Measurements from ENCODE around the gene NTN1. TPM values are rescaled to one million over a fixed set of nuclear protein-coding genes. Genes with fewer than 3 reads are reported as not detected.

NTN1 gene
- total and polyA plus RNA-seq, 2 experiments from 2014 or later: 0.42 to 2.1 TPM

DNA sequence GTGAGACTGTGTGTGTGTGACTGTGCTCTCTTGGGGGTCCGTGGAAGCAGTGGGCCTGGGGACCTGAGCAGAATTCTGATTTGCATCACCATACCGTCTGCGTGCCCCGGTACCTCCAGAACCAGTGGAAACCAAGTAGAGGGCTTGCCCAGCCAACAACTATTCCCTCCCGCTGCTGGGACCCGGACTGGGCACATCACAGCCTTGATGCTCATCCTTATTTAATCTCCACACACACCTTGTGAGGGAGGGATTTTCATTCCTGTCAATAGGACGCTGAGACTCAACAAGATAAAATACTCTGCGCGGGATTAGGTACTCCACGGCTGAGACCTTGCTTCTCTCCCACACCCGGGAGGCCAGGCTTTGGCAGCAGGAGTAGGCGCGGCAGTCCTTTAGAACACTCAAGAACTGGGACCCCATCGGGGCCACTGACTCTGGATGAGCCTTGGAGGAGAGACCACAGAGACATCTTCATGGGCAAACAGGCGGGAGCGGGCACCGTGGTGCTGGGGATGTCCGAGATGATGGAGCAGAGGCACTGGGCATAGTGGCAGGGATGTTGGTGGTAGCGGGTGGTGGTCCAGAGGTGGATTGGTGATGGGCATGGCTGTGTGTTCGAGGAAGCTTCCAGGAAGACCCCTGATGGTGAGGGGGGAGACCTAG is 208.0 kb downstream of the NTN1 start:
- Histone ChIP-seq H3K27me3 (no peaks in the 10 kb centered on the region), H4K20me1 (ENCODE audit: insufficient read depth, poor library complexity, severe bottlenecking) (no peaks in the 10 kb centered on the region), H3K9me2 (replicated peaks; ENCODE audit: insufficient read depth) (no peaks in the 10 kb centered on the region), H3K4me3 (no peak overlapping the region), H2AFZ (no peak overlapping the region), H3K4me2 (no peak overlapping the region), H3K79me2 (no peaks in the 10 kb centered on the region), H3K36me3 (replicated peaks; ENCODE audit: insufficient read depth, low read depth) (no peaks in the 10 kb centered on the region), H3K27ac (no peak overlapping the region), H3K4me1 (ENCODE audit: insufficient read depth) (peaks cover 3% of the 10 kb centered on the region), H3K9me3 (ENCODE audit: low read depth) (no peaks in the 10 kb centered on the region)
- no peak for DNase-seq (ENCODE audit: low spot score)
- TF ChIP-seq EZH2phosphoT487 (IDR thresholded peaks at IDR 0.05; ENCODE audit: low read depth, severe bottlenecking, unreplicated experiment): no peak
- TF ChIP-seq, protein P1, sequence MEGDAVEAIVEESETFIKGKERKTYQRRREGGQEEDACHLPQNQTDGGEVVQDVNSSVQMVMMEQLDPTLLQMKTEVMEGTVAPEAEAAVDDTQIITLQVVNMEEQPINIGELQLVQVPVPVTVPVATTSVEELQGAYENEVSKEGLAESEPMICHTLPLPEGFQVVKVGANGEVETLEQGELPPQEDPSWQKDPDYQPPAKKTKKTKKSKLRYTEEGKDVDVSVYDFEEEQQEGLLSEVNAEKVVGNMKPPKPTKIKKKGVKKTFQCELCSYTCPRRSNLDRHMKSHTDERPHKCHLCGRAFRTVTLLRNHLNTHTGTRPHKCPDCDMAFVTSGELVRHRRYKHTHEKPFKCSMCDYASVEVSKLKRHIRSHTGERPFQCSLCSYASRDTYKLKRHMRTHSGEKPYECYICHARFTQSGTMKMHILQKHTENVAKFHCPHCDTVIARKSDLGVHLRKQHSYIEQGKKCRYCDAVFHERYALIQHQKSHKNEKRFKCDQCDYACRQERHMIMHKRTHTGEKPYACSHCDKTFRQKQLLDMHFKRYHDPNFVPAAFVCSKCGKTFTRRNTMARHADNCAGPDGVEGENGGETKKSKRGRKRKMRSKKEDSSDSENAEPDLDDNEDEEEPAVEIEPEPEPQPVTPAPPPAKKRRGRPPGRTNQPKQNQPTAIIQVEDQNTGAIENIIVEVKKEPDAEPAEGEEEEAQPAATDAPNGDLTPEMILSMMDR (IDR thresholded peaks at IDR 0.05; ENCODE audit: poor library complexity): no peak
- TF ChIP-seq EZH2 (IDR thresholded peaks at IDR 0.05; ENCODE audit: borderline replicate concordance): no peak
- 87% methylated on average over 20 of the region's 20 CpGs for WGBS (ENCODE audit: low lambda C conversion rate, missing lambda C conversion rate)

DNA sequence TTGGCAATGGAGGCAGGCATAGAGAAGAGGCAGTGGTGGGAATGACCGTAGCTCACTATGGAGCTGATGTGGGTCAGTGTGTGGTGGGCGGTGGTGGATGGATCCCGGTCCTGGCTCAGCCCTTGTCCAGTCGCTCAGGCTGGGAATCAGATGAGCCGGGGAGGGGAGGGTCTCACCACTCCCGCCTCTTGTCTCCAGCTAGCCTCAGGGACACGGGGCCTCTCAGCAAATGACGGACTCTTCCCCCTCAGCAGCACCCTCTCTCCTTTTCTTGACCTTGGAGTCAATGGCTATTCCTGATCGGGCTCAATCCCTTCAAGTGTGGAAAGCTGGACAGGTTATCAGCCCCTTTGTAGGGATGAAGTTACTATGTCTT is 208.5 kb downstream of the NTN1 start:
- no peaks in the 10 kb centered on the region for H3K9me3 ChIP-seq (ENCODE audit: low read depth)
- H3K27me3 ChIP-seq: no peaks in the 10 kb centered on the region
- H3K4me1 ChIP-seq (ENCODE audit: insufficient read depth): peaks cover 3% of the 10 kb centered on the region
- H3K4me2 ChIP-seq: no peak overlapping the region
- H3K79me2 ChIP-seq: no peaks in the 10 kb centered on the region
- 95% methylated on average over 9 of the region's 9 CpGs for WGBS (ENCODE audit: low lambda C conversion rate, missing lambda C conversion rate)
- no peak overlapping the region for H2AFZ ChIP-seq
- TF ChIP-seq EZH2 (IDR thresholded peaks at IDR 0.05; ENCODE audit: borderline replicate concordance): no peak
- TF ChIP-seq EZH2phosphoT487 (IDR thresholded peaks at IDR 0.05; ENCODE audit: low read depth, severe bottlenecking, unreplicated experiment): no peak
- TF ChIP-seq, protein P1 (IDR thresholded peaks at IDR 0.05; ENCODE audit: poor library complexity): no peak
- no peak for DNase-seq (ENCODE audit: low spot score)
- H3K27ac ChIP-seq: no peak overlapping the region
- no peak overlapping the region for H3K4me3 ChIP-seq
- no peaks in the 10 kb centered on the region for H3K9me2 ChIP-seq (replicated peaks; ENCODE audit: insufficient read depth)
- no peaks in the 10 kb centered on the region for H4K20me1 ChIP-seq (ENCODE audit: insufficient read depth, poor library complexity, severe bottlenecking)
- no peaks in the 10 kb centered on the region for H3K36me3 ChIP-seq (replicated peaks; ENCODE audit: insufficient read depth, low read depth)

DNA sequence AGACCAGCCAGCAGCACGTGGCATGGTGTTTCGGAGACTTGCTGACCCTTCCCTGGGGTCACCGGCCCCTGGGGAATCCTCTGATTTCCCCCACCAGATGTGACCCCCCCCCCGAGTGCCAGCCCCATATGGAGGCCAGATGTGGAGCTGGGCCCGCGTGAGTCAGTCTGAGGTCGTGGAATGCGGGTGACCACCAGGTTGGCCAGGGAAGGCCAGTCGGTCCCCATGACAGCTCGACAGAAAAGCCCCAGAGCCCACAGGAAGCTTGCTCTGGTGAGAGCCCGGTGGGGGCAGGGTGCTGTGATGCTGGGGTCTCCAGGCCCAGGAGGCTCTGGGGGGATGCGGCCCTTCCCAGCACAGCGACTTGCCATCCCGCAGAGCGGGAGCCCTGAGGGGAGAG is 209.0 kb downstream of the NTN1 start:
- Histone ChIP-seq H3K79me2 (no peaks in the 10 kb centered on the region), H2AFZ (no peak overlapping the region), H3K27me3 (no peaks in the 10 kb centered on the region), H3K4me1 (ENCODE audit: insufficient read depth) (peaks cover 3% of the 10 kb centered on the region), H3K36me3 (replicated peaks; ENCODE audit: insufficient read depth, low read depth) (no peaks in the 10 kb centered on the region), H3K4me3 (no peak overlapping the region), H3K27ac (no peak overlapping the region), H3K9me3 (ENCODE audit: low read depth) (no peaks in the 10 kb centered on the region), H4K20me1 (ENCODE audit: insufficient read depth, poor library complexity, severe bottlenecking) (no peaks in the 10 kb centered on the region), H3K4me2 (no peak overlapping the region), H3K9me2 (replicated peaks; ENCODE audit: insufficient read depth) (no peaks in the 10 kb centered on the region)
- 74% methylated on average over 12 of the region's 15 CpGs for WGBS (ENCODE audit: low lambda C conversion rate, missing lambda C conversion rate)
- TF ChIP-seq, protein P1 (IDR thresholded peaks at IDR 0.05; ENCODE audit: poor library complexity): no peak
- no peak for TF ChIP-seq EZH2 (IDR thresholded peaks at IDR 0.05; ENCODE audit: borderline replicate concordance)
- no peak for DNase-seq (ENCODE audit: low spot score)

Data from hepatocyte (in vitro differentiated cells).